Central memory CD4-positive, alpha-beta T cell (primary cell): Measurements from ENCODE around the gene PCP4L1.
"Not testable (repeated sequence)": the region's sequence is repeated elsewhere in the genome, so short reads cannot be mapped to it uniquely, and the experiment has no call there.

ENCODE experiments used
- DNase-seq: peaks from one replicate; pipeline ENCODE4 v3.0.0; 2022
- total RNA-seq, 3 experiments: gene quantifications; one replicate each; lab custom pipeline; 2026; lab: John Stamatoyannopoulos, UW

Gene PCP4L1
- total RNA-seq = 0 reads per million in 3 experiments

GRCh38 chr1:161258439-161259344 lies at the start of gene PCP4L1:
Gene PCP4L1 (plus strand): TSS chr1:161258745. CDS start chr1:161258975, 230 bp downstream.
- peak; percentile 5 for DNase-seq

- peak; percentile 52 for DNase-seq
Measured at GRCh38 chr1:161209790-161210409, 48.6 kb upstream of the PCP4L1 start.

DNA sequence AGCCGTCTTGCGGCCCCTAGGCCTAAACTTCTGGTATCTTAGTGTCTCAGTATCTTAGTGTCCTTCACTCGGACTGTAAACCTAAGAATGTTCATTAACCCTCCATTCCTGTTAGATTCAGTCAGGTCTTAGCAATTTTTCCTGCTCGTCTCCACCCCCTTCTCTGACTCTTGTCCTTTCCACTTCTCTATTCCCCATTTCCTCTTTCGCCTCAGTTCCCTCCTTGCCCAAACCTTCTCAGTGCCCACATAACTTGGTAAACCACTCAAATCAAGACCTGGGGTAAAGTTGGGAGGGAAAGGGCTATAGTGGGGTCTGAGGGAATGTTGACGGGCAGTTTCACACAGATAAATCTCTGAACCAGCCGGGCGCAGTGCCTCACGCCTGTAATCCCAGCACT lies 44.2 kb upstream of the PCP4L1 start:
- DNase-seq = no peak

DNA sequence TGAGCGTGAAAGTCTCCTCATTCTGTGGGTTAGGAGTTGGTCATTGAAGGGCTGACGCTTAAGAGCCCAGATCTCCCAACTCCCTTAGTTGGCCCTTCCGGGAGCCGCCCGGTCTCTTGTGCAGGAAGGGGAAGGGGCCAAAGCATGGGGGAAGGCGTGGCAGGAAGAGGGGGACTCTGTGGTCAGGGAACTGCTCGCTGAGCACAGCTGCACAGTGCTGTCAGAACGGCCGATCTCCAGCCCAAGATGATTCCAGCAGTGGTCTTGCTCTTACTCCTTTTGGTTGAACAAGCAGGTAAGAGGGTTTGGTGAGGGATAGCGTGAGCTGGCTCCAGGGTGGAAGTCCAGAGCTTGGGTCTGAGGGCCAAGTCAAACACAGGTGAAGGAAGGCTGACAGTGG lies 43.5 kb upstream of the PCP4L1 start, which contains the start of gene FCER1G:
TSS of gene FCER1G (plus strand) at position 220 of the 400 bp plus-strand sequence. CDS start at position 247, 27 bp downstream.
- DNase-seq = no peak

DNA sequence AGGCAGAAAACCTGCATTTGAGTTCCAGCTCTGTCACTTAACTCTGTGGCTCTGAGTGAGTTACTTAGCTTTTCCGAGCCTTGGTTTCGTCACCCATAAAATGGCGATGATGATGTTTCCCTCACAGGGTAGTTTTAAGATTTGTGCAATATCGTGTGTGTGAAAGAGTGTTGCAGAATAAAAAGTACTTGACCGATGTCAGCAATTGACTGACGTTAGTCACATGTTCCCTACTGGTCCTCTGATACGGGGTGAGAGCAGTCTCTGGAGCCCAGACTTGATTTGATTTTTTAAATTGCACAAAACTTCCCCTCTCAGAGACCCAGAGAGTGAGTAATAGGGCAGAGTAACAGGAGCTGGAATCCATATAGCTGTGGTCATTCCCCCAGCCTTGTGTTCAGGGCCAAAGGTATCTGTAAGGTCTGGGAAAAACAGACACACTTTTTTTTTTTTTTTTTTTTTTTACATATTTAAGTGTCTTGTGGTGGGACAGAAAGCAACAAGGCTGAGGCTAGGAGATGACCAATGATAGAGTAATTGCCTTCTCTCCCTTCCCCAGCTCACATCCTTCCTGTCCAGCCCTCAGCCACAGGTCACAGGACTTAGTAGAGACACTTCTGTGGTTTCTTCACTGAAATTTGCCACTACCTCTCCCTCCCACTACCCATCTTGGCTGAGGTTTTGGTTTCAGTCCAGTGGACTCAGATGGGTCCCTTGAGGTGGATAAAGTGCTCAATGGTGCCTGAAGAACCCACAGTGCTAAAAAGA lies 41.4 kb upstream of the PCP4L1 start:
- DNase-seq = no peak

DNA sequence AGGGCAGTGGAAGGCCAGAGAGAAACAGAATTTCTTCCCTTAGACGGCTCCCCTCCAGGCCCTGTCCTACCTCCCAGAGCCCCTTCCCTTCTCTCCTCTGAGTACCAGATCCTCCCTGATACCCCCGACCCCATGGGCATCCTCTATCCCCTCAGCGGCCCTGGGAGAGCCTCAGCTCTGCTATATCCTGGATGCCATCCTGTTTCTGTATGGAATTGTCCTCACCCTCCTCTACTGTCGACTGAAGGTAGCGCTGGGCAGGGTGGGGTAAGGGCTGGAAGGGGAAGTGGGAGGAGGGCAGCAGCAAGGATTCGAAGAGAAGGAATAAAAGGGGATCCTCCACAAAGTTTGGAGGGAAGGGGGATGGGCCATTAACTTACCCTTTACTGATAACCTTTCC lies 40.7 kb upstream of the PCP4L1 start:
- DNase-seq = no peak

DNA sequence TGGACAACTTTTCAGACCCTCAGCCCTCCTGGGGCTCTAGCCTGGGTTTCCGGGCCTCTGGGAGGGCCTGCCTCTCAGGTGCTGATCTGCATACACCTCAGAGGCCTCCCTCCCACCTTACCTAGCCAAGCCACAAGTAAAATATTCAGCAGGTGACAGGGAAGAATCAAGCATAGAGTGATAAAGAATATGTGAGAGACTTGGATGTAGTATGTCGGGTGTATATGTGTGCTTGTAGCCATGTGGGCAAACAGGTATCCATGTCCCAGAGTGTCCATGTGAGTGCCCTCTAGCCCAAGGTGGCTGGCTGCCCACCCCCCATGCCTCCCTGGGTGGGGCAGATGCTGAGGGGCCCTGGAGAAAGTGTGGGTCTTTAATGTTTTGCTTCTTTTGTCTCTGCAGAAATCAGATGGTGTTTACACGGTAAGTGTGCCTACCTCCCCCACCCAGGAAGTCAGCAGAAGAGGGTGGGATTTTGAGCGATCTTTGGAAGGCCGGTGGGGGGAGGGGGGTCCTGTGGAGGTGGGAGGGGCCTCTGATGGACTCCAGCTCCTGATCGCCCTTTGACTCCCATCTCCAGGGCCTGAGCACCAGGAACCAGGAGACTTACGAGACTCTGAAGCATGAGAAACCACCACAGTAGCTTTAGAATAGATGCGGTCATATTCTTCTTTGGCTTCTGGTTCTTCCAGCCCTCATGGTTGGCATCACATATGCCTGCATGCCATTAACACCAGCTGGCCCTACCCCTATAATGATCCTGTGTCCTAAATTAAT lies 40.1 kb upstream of the PCP4L1 start:
- no peak for DNase-seq

DNA sequence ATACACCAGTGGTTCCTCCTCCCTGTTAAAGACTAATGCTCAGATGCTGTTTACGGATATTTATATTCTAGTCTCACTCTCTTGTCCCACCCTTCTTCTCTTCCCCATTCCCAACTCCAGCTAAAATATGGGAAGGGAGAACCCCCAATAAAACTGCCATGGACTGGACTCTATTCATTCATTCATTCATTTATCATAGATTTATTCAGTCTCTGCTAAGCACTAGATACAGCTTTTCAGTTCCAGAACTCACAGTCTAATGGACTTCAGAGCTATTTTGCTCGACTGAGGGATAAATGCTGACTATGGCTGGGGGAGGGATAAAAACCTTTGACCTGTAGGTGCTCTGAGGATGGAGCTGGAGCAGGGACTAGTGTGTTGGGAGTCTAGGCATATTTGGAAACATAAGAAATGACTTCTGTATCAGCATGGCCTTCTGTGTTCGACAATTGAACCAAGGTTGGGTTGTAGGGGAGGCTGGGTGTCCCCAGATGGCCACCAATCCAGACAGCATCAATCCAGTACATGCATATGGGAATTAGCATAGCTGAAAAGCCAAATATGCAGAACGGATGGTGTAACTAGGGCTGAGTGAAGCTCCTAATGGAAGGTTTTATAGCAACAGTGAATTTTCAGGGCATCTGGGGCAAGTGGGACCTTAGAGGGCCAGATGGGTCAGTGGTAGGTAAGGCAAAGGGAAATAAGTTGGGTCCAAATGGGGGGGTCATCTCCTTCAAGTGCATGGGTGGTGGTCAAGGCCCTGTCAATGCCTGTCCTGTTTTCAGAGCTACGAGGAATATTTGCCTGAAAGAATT lies 39.3 kb upstream of the PCP4L1 start:
- no peak for DNase-seq

GRCh38 chr1:161220002-161220401 lies 38.5 kb upstream of the PCP4L1 start:
- DNase-seq = no peak

DNA sequence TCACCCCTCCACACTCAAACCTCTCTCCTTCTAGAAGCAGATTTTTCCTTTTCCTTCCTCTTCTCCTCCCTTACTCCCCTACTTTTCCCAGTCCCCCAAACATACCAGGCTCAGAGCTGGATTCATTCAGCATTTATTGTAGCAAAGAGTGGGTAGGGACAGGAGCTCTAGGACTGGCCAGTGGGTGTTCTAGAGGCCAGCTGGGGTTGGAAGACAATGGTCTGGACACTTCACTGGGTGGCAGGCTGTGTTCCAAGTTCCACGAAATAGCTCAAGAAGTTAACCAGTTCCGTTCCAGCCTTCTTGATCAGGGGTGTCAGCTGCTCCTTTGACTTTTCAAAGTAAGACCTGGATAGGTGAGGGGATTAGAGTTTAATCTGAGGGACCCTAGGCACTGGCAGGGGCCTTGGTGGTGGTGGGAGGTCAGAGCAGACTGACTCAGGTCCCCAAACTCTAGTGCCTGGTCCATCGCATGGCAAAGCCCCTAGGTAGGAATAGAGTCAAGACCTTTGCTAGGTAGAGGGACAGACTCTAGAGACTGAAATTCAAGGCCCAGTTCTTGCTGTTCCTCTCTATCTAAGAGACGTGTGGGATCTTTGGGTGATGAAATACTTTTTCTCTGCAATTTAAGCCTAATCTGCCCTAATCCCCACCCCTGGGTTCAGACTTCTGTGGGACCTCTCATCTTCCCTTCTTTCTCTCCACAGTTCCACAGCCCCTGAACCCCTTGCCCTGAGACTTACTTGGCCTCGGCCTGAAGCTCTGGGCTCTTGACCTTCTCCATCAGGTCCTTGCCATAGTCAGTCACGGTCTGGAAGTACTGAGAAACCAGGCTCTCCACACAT lies 36.1 kb upstream of the PCP4L1 start:
- no peak for DNase-seq

GRCh38 chr1:161223805-161224694 lies 34.5 kb upstream of the PCP4L1 start:
- DNase-seq = no peak

GRCh38 chr1:161224695-161225087 lies 33.9 kb upstream of the PCP4L1 start:
- DNase-seq = not testable (repeated sequence)

- DNase-seq = no peak
Measured at GRCh38 chr1:161225178-161225533, 33.4 kb upstream of the PCP4L1 start.

DNA sequence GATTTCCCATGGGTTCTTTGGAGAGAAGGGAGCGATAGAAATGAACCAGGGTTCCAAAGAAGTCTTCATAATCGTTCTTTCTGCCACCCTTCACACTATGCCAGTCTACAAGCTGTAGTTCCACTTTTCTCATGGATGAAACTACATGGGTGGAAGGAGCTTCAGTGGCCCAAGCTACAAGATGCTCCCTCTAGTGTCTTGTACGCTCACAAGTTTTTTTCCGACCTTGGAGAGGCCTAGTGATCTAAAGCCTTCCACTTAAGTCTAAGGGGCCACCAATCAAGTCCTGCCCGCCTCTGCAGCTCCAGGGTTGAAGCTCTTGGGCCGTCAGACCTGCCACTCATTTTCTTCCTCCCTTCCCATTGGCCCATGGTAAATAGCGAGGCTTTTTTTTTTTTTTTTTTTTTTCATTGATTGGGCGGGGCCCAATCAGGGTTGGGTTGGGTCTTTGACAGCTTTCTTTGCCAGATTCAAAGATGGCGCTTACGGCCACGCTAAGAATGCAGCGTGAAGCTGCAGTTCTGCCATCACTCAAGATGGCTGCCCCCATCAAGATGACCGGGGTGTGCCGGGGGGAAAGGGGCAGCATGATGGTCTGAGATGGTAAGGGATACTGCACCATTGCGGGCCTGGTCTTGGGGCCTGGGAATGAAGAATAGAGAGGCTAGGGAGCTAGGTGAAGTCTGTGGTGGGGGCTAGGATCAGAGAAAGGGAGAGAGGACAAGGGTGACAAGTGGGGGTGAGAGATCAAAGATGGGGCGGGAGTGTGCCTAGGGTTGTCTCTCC lies 32.8 kb upstream of the PCP4L1 start, which contains the start of gene TOMM40L:
TSS of gene TOMM40L (plus strand) at position 527 of the 786 bp plus-strand sequence. CDS start 430 bp downstream, outside the sequence.
- DNase-seq = peak; percentile 93

- no peak for DNase-seq
Measured at GRCh38 chr1:161226320-161226711, 32.2 kb upstream of the PCP4L1 start.

- DNase-seq = no peak
Measured at GRCh38 chr1:161226759-161227158, 31.8 kb upstream of the PCP4L1 start.

DNA sequence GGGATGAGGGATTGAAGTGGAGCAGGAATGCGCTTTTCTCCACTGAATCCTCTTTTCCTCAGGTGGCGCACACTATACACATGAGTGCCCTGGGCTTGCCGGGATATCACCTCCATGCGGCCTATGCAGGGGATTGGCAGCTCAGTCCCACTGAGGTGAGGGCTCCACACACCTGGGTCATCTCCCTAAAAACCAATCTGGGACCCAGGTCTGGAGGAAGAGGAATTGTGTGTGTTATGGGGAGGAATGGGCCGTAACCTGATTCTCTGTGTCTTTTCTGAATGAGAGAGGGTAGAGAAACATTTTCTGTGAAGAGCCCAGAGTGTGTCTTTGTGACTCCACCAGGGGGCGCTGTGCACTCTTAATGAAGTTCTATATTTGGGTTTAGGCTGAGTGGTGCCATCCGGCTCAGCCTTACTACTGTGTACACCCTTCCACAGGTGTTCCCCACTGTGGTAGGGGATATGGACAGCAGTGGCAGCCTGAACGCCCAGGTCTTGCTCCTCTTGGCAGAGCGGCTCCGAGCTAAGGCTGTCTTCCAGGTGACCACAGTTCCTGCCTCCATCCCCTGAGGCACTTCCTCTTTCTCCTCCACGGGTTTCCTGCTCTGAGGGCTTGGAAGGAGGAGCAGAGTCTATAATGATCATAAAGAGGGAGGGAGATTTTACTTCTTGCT lies 31.2 kb upstream of the PCP4L1 start:
- DNase-seq = peak; percentile 78

GRCh38 chr1:161228032-161228431 lies 30.5 kb upstream of the PCP4L1 start:
- DNase-seq = no peak
